HEK293T (cell line): ENCODE measurements around the gene C3orf52.

ENCODE experiments used
- BHLHE40 ChIP-seq: fragments of 450-650 bp; IDR thresholded peaks from 2 replicates; pipeline ENCODE4 v1.6.1; 2016; ENCODE audit warnings: mild to moderate bottlenecking, moderate library complexity, borderline replicate concordance
- ELF4 ChIP-seq: fragments of 450-650 bp; IDR thresholded peaks from 2 replicates; pipeline ENCODE4 v1.6.1; 2017; ENCODE audit warnings: antibody characterized with exemption
- FOXA1 ChIP-seq: fragments of 450-650 bp; IDR thresholded peaks from 2 replicates; pipeline ENCODE4 v1.6.1; 2016; ENCODE audit warnings: mild to moderate bottlenecking
- FOXK2 ChIP-seq: fragments of 450-650 bp; IDR thresholded peaks from 2 replicates; pipeline ENCODE4 v1.6.1; 2016; ENCODE audit warnings: mild to moderate bottlenecking
- L3MBTL2 ChIP-seq: fragments of 450-650 bp; conservative IDR thresholded peaks from 2 replicates; pipeline ENCODE4 v1.6.1; 2016; ENCODE audit warnings: mild to moderate bottlenecking
- LEF1 ChIP-seq: fragments of 450-650 bp; IDR thresholded peaks from 2 replicates; pipeline ENCODE4 v1.6.1; 2017; ENCODE audit warnings: mild to moderate bottlenecking, borderline replicate concordance
- SP1 ChIP-seq: fragments of 450-650 bp; IDR thresholded peaks from 2 replicates; pipeline ENCODE4 v1.6.1; 2017
- TARDBP ChIP-seq: fragments of 450-650 bp; IDR thresholded peaks from 2 replicates; pipeline ENCODE4 v1.6.1; 2016
- TF ChIP-seq, protein P1 (sequence below): fragments of 450-650 bp; IDR thresholded peaks from 2 replicates; pipeline ENCODE4 v1.6.1; 2016

DNA sequence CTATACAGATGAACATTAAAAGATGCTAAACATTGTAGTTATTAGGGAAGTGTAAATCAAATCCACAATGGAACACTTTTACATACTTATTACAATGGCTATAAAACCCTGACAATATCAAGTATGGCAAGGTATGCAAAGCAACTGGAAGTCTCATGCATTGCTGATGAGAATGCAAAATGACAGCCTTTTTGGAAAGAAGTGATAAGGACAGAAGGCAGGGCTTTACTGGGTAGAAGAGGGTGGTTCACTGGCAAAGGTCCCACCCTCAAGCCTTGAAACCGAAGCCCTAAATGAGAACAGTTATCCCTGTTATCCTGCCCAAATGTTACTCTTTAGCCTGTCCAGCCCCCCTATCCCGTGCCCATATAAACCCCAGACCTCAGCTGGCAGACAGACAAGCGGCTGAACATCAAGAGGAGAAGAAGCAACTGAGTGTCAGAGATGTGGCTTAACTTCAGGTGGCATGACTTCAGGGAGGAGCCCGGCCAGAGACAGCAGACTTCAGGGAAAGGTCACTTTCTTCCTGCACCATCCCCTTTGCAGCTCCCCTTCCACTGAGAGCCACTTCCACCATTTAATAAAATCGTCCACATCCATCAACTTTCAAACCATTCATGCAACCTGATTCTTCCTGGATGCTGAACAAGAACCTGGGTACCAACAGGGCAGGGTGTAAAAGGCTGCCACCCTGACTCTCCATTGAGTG is 47.6 kb downstream of the C3orf52 start:
- TF ChIP-seq SP1 (no peak), TARDBP (no peak), BHLHE40 (no peak), LEF1 (no peak), L3MBTL2 (no peak), ELF4 (no peak), FOXA1 (no peak), FOXK2 (no peak)
- TF ChIP-seq, protein P1, sequence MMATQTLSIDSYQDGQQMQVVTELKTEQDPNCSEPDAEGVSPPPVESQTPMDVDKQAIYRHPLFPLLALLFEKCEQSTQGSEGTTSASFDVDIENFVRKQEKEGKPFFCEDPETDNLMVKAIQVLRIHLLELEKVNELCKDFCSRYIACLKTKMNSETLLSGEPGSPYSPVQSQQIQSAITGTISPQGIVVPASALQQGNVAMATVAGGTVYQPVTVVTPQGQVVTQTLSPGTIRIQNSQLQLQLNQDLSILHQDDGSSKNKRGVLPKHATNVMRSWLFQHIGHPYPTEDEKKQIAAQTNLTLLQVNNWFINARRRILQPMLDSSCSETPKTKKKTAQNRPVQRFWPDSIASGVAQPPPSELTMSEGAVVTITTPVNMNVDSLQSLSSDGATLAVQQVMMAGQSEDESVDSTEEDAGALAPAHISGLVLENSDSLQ = no peak
